ENCODE data around the gene EYS.
"Not testable (repeated sequence)": the region's sequence is repeated elsewhere in the genome, so short reads cannot be mapped to it uniquely, and the experiment has no call there.

Gene EYS

GRCh38 chr6:64243618-64244017, 1463.4 kb downstream of the EYS start:
- H3K9me3 ChIP-seq (ENCODE audit: control insufficient read depth, low read length), result peaks cover 11% of the 10 kb centered on the region
- H3K4me1 ChIP-seq (ENCODE audit: control insufficient read depth, insufficient read depth, low read length), result no peaks in the 10 kb centered on the region
- peak; percentile 16 for DNase-seq (ENCODE audit: low read depth)
- no peak overlapping the region for H3K4me3 ChIP-seq (ENCODE audit: low read length)
- H3K36me3 ChIP-seq (ENCODE audit: control insufficient read depth, insufficient read depth, low read length, severe bottlenecking), result no peaks in the 10 kb centered on the region
- H3K27me3 ChIP-seq (replicated peaks; ENCODE audit: control insufficient read depth, insufficient read depth, low read length), result no peaks in the 10 kb centered on the region
- no peak overlapping the region for H3K9ac ChIP-seq (ENCODE audit: low read length)

- DNase-seq (ENCODE audit: low read depth); H3K9ac ChIP-seq (ENCODE audit: low read length); H3K4me3 ChIP-seq (ENCODE audit: low read length); H3K4me1 ChIP-seq (ENCODE audit: control insufficient read depth, insufficient read depth, low read length); H3K27me3 ChIP-seq (replicated peaks; ENCODE audit: control insufficient read depth, insufficient read depth, low read length); H3K36me3 ChIP-seq (ENCODE audit: control insufficient read depth, insufficient read depth, low read length, severe bottlenecking): not testable (repeated sequence)
- H3K9me3 ChIP-seq (ENCODE audit: control insufficient read depth, low read length), result peaks cover 11% of the 10 kb centered on the region
These were observed 1468.1 kb downstream of the EYS start for GRCh38 chr6:64238908-64239307.

GRCh38 chr6:64238071-64238470, 1469.0 kb downstream of the EYS start:
- no peak overlapping the region for H3K9ac ChIP-seq (ENCODE audit: low read length)
- DNase-seq (ENCODE audit: low read depth), result no peak
- H3K27me3 ChIP-seq (replicated peaks; ENCODE audit: control insufficient read depth, insufficient read depth, low read length), result no peaks in the 10 kb centered on the region
- no peaks in the 10 kb centered on the region for H3K4me1 ChIP-seq (ENCODE audit: control insufficient read depth, insufficient read depth, low read length)
- H3K4me3 ChIP-seq (ENCODE audit: low read length), result no peak overlapping the region
- peaks cover 11% of the 10 kb centered on the region for H3K9me3 ChIP-seq (ENCODE audit: control insufficient read depth, low read length)
- H3K36me3 ChIP-seq (ENCODE audit: control insufficient read depth, insufficient read depth, low read length, severe bottlenecking), result no peaks in the 10 kb centered on the region

- DNase-seq (ENCODE audit: low read depth), result no peak
- Histone ChIP-seq H3K27me3 (replicated peaks; ENCODE audit: control insufficient read depth, insufficient read depth, low read length) (no peaks in the 10 kb centered on the region), H3K36me3 (ENCODE audit: control insufficient read depth, insufficient read depth, low read length, severe bottlenecking) (no peaks in the 10 kb centered on the region), H3K9ac (ENCODE audit: low read length) (no peak overlapping the region), H3K4me1 (ENCODE audit: control insufficient read depth, insufficient read depth, low read length) (no peaks in the 10 kb centered on the region), H3K9me3 (ENCODE audit: control insufficient read depth, low read length) (no peaks in the 10 kb centered on the region), H3K4me3 (ENCODE audit: low read length) (no peak overlapping the region)
These were observed 1473.3 kb downstream of the EYS start for GRCh38 chr6:64233746-64234145.

- no peak overlapping the region for H3K9ac ChIP-seq (ENCODE audit: low read length)
- H3K9me3 ChIP-seq (ENCODE audit: control insufficient read depth, low read length), result no peaks in the 10 kb centered on the region
- no peak for DNase-seq (ENCODE audit: low read depth)
- H3K36me3 ChIP-seq (ENCODE audit: control insufficient read depth, insufficient read depth, low read length, severe bottlenecking), result no peaks in the 10 kb centered on the region
- no peaks in the 10 kb centered on the region for H3K27me3 ChIP-seq (replicated peaks; ENCODE audit: control insufficient read depth, insufficient read depth, low read length)
- H3K4me1 ChIP-seq (ENCODE audit: control insufficient read depth, insufficient read depth, low read length), result no peaks in the 10 kb centered on the region
- H3K4me3 ChIP-seq (ENCODE audit: low read length), result no peak overlapping the region
These were observed 1475.1 kb downstream of the EYS start for GRCh38 chr6:64231928-64232327.

GRCh38 chr6:64230530-64230929, 1476.5 kb downstream of the EYS start:
- Histone ChIP-seq H3K27me3 (replicated peaks; ENCODE audit: control insufficient read depth, insufficient read depth, low read length) (no peaks in the 10 kb centered on the region), H3K9ac (ENCODE audit: low read length) (no peak overlapping the region)

GRCh38 chr6:64227863-64228262, 1479.2 kb downstream of the EYS start:
- peaks cover 17% of the 10 kb centered on the region for H3K4me1 ChIP-seq (ENCODE audit: control insufficient read depth, insufficient read depth, low read length)
- no peak overlapping the region for H3K4me3 ChIP-seq (ENCODE audit: low read length)
- H3K9me3 ChIP-seq (ENCODE audit: control insufficient read depth, low read length), result no peaks in the 10 kb centered on the region
- H3K27me3 ChIP-seq (replicated peaks; ENCODE audit: control insufficient read depth, insufficient read depth, low read length), result no peaks in the 10 kb centered on the region
- DNase-seq (ENCODE audit: low read depth), result no peak
- H3K9ac ChIP-seq (ENCODE audit: low read length), result no peak overlapping the region
- H3K36me3 ChIP-seq (ENCODE audit: control insufficient read depth, insufficient read depth, low read length, severe bottlenecking), result no peaks in the 10 kb centered on the region

More at GRCh38 chr6:64230530-64230929, 1476.5 kb downstream of the EYS start:
- Histone ChIP-seq H3K4me3 (ENCODE audit: low read length) (no peak overlapping the region), H3K36me3 (ENCODE audit: control insufficient read depth, insufficient read depth, low read length, severe bottlenecking) (no peaks in the 10 kb centered on the region), H3K9me3 (ENCODE audit: control insufficient read depth, low read length) (no peaks in the 10 kb centered on the region), H3K4me1 (ENCODE audit: control insufficient read depth, insufficient read depth, low read length) (peaks cover 3% of the 10 kb centered on the region)
- no peak for DNase-seq (ENCODE audit: low read depth)

GRCh38 chr6:64225503-64225902, 1481.5 kb downstream of the EYS start:
- H3K36me3 ChIP-seq (ENCODE audit: control insufficient read depth, insufficient read depth, low read length, severe bottlenecking), result no peaks in the 10 kb centered on the region
- DNase-seq (ENCODE audit: low read depth), result no peak
- H3K27me3 ChIP-seq (replicated peaks; ENCODE audit: control insufficient read depth, insufficient read depth, low read length), result no peaks in the 10 kb centered on the region
- H3K4me3 ChIP-seq (ENCODE audit: low read length), result no peak overlapping the region
- H3K4me1 ChIP-seq (ENCODE audit: control insufficient read depth, insufficient read depth, low read length), result peaks cover 31% of the 10 kb centered on the region
- H3K9me3 ChIP-seq (ENCODE audit: control insufficient read depth, low read length), result no peaks in the 10 kb centered on the region
- H3K9ac ChIP-seq (ENCODE audit: low read length), result no peak overlapping the region

GRCh38 chr6:64224819-64225218, 1482.2 kb downstream of the EYS start:
- H3K9ac ChIP-seq (ENCODE audit: low read length), result no peak overlapping the region
- DNase-seq (ENCODE audit: low read depth), result peak; percentile 66
- no peaks in the 10 kb centered on the region for H3K9me3 ChIP-seq (ENCODE audit: control insufficient read depth, low read length)
- H3K4me1 ChIP-seq (ENCODE audit: control insufficient read depth, insufficient read depth, low read length), result peaks cover 31% of the 10 kb centered on the region
- H3K27me3 ChIP-seq (replicated peaks; ENCODE audit: control insufficient read depth, insufficient read depth, low read length), result no peaks in the 10 kb centered on the region
- no peaks in the 10 kb centered on the region for H3K36me3 ChIP-seq (ENCODE audit: control insufficient read depth, insufficient read depth, low read length, severe bottlenecking)
- no peak overlapping the region for H3K4me3 ChIP-seq (ENCODE audit: low read length)

GRCh38 chr6:64221776-64222175, 1485.2 kb downstream of the EYS start:
- peak; percentile 2 for DNase-seq (ENCODE audit: low read depth)
- no peak overlapping the region for H3K9ac ChIP-seq (ENCODE audit: low read length)
- H3K9me3 ChIP-seq (ENCODE audit: control insufficient read depth, low read length), result no peaks in the 10 kb centered on the region
- no peaks in the 10 kb centered on the region for H3K36me3 ChIP-seq (ENCODE audit: control insufficient read depth, insufficient read depth, low read length, severe bottlenecking)
- no peaks in the 10 kb centered on the region for H3K27me3 ChIP-seq (replicated peaks; ENCODE audit: control insufficient read depth, insufficient read depth, low read length)
- H3K4me1 ChIP-seq (ENCODE audit: control insufficient read depth, insufficient read depth, low read length), result peaks cover 45% of the 10 kb centered on the region
- no peak overlapping the region for H3K4me3 ChIP-seq (ENCODE audit: low read length)

GRCh38 chr6:64220801-64221200, 1486.2 kb downstream of the EYS start:
- Histone ChIP-seq H3K27me3 (replicated peaks; ENCODE audit: control insufficient read depth, insufficient read depth, low read length) (no peaks in the 10 kb centered on the region), H3K9ac (ENCODE audit: low read length) (no peak overlapping the region), H3K36me3 (ENCODE audit: control insufficient read depth, insufficient read depth, low read length, severe bottlenecking) (no peaks in the 10 kb centered on the region), H3K9me3 (ENCODE audit: control insufficient read depth, low read length) (no peaks in the 10 kb centered on the region), H3K4me1 (ENCODE audit: control insufficient read depth, insufficient read depth, low read length) (peaks cover 44% of the 10 kb centered on the region), H3K4me3 (ENCODE audit: low read length) (no peak overlapping the region)
- DNase-seq (ENCODE audit: low read depth), result no peak
